NK-92 (cell line): ENCODE measurements around the gene HK1.

Experiments
- DNase-seq: peaks from one replicate; lab custom pipeline; 2025; ENCODE audit not compliant: unreplicated experiment; lab: John Stamatoyannopoulos, UW

HK1 gene

GRCh38 chr10:69372126-69372980 lies 94.1 kb downstream of the HK1 start:
- DNase-seq = no peak

- DNase-seq = no peak
Measured at GRCh38 chr10:69374242-69374641, 95.9 kb downstream of the HK1 start.

DNA sequence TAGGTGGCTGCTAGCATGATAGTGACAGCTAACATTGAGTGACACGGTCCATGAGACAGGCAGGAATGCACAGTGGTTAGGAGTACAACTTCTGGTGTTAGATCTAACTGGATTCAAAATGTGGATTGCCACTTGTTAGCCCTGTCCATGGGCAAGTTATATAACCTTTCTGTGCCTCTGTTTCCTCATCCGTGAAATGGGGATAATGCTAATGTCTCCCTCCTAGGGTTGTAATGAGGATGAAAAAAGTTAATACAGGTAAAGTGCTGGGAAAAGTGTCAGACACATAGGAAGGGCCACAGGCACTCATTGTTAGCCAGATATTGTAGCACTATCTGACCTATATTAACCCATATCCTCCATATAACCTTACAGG lies 96.6 kb downstream of the HK1 start:
- no peak for DNase-seq

- no peak for DNase-seq
Measured at GRCh38 chr10:69375307-69376151, 97.2 kb downstream of the HK1 start.

GRCh38 chr10:69376662-69377061 lies 98.4 kb downstream of the HK1 start:
- no peak for DNase-seq

GRCh38 chr10:69377191-69377590 lies 98.9 kb downstream of the HK1 start:
- no peak for DNase-seq

- no peak for DNase-seq
Measured at GRCh38 chr10:69377933-69378332, 99.6 kb downstream of the HK1 start.

- DNase-seq = no peak
Measured at GRCh38 chr10:69379800-69380199, 101.5 kb downstream of the HK1 start.

DNA sequence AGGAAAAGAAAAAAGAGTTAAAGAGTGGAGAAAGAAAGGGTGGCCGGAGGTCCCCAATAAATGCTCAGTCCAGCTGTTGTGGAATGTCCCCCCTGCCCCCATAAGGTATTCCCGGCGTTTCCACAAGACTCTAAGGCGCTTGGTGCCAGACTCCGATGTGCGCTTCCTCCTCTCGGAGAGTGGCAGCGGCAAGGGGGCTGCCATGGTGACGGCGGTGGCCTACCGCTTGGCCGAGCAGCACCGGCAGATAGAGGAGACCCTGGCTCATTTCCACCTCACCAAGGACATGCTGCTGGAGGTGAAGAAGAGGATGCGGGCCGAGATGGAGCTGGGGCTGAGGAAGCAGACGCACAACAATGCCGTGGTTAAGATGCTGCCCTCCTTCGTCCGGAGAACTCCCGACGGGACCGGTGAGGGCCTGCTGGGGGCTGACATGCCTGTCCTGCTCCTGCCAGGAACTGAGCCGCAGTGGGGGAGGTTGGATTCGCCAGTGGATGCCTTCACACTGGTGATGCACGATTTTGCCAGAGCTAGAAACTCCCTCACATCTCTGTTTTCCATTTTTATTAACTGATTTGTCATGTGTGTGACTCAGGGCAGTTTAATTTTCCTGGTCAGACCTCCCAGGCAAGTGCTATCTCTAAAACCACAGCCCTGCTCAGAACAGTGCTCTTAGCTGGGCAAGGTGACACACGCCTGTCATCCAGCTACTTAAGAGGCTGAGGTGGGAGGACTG lies 104.3 kb downstream of the HK1 start:
- DNase-seq = no peak

DNA sequence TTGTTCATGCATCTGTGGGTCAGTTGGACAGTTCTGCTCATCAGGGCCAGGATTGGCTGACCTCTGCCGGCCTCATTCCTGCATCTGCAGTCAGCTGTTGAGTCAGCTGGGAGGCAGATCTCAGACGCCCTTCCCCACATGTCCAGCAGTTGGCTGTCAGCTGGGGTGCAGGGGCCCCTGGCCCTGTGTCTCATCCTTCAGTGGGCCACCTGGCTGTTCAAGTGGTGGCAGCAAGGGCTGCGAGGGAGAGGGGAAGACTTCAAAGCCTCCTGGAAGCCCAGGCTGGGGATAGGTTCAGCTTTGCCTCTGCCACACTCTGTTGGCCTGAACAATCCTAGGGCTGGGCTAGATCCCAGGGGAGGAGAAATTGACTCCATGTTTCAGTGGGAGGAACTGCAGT lies 105.3 kb downstream of the HK1 start:
- no peak for DNase-seq

GRCh38 chr10:69384320-69384719 lies 106.0 kb downstream of the HK1 start:
- DNase-seq = no peak

DNA sequence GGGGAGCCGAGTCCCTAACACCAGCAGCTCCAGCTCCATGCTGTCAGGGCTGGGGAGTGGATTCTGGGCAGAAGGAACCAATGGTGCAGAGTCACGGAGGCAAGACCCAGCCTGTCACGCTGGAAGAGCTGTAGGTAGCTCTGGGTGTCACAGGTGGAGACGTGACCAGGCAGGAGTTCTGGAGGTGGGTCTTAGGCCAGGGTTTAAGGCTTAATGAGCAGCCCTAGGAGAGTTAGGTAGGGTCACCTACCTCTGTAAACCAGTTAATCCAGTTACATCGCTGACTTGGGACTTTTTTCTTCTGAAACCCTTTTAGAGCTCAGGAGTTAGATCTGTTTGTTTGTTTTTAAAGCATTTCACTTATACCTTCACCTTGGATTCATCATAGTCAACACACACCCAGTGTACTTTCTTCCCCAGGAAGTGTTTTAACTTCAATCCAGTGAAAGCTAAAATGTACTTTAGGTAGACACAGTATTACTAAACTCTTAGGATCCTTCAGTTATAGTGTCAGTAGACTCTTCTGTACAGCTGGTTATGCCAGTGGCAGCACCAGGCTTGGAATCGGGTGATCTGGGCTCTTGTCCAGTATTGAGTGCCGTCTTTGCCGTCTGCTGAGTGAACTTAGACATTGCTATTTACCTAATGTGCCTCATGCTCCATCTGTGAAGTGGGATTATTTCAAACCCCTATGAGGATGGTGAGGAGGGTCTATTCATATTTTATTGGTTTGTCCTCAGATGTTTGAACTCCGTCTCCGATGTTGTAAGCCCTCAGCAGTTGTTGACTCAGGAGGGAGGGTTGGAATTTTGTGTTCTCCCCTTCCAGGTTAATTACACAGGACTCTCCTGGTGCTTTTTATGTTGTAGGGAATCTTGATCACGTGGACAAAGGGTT lies 107.4 kb downstream of the HK1 start:
- DNase-seq = no peak

DNA sequence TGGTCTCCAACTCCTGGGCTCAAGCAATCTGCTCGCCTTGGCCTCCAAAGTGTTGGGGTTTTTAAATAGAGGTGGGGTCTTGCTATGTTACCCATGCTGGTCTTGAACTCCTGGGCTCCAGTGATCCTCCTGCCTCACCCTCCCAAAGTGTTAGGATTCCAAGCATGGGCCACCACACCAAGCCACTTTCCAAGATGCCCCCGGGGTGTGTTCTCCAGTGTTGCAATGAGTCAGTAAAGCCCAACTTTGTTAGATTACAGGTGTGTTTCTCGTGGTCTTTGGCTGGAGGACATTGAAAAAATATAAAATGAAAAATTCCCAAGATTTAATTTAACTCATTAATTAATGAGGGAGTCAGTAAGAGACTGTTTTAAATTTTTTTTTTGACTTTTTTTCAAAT lies 109.2 kb downstream of the HK1 start:
- no peak for DNase-seq

DNA sequence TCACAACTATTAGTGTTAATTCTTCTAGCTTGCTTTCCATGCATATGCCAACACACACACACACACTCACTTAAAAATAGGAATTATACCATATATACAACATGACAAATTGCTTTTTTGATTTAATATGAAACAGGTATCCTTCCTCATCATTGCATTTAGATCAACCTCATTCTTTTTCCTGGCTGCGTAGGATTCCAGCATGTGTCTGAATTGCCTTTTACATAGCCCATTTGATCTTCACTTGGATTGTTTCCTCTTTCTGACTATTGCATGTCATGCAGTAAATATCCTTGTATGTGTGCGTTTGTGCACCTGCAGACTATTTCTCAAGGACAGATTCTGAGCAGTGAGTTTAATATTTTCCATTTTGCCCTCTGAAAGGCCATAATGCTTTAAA lies 110.2 kb downstream of the HK1 start:
- DNase-seq = no peak

GRCh38 chr10:69389827-69390490 lies 111.7 kb downstream of the HK1 start:
- DNase-seq = no peak

DNA sequence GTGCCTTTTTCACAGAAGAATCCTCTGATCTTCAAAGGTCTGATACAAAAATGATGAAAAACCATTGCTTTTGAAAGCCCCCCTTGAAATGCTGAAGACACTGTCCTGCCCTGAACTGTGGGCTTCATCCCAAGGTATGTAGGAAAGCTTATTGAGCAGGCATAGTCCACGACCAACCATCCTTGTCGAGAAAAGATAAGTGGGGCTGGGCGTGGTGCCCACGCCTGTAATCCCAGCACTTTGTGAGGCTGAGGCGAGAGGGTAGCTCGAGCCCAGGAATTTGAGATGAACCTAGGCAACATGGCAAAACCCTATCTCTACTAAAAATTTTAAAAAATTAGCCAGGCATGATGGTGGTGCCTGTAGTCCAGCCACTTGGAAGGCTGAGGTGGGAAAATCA lies 112.9 kb downstream of the HK1 start:
- DNase-seq = no peak

GRCh38 chr10:69392481-69393000 lies 114.2 kb downstream of the HK1 start:
- no peak for DNase-seq

DNA sequence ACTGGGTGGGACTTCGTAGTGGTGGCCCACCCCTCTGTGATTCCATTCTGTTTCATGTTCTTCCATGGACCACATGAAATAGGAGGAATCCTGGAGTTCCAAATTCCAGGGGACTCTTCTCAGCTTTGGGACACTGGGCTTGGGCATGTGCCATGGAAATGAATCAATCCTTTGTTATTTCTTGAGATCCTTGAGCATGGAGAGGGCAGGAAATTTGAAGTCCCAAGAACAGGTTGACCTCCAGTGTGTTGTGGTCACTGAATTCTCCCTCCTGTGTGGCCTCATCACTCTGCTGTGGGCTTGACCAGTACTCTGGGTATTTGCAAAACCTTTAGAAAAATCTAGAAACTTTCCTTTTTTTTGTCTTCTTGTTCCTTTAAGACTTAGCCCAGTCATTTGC lies 115.7 kb downstream of the HK1 start:
- DNase-seq = no peak

- DNase-seq = no peak
Measured at GRCh38 chr10:69397972-69398371, 119.7 kb downstream of the HK1 start.

- DNase-seq = no peak
Measured at GRCh38 chr10:69398466-69398865, 120.2 kb downstream of the HK1 start.
